ENCODE results near the gene NCKAP1.
"Not testable (repeated sequence)": the region's sequence is repeated elsewhere in the genome, so short reads cannot be mapped to it uniquely, and the experiment has no call there.

NCKAP1 gene

GRCh38 chr2:182876653-182877052, 161.6 kb downstream of the NCKAP1 start:
- not testable (repeated sequence) for DNase-seq (ENCODE audit: low read depth in 2 of 2)

- no peak for DNase-seq (ENCODE audit: low read depth in 2 of 2)
Measured at GRCh38 chr2:182870227-182870626, 168.0 kb downstream of the NCKAP1 start.

- no peak for DNase-seq (ENCODE audit: low read depth in 2 of 2)
Measured at GRCh38 chr2:182868054-182868796, 170.0 kb downstream of the NCKAP1 start.

GRCh38 chr2:182867426-182868053, 170.7 kb downstream of the NCKAP1 start:
- no peak for DNase-seq (ENCODE audit: low read depth in 2 of 2)

DNA sequence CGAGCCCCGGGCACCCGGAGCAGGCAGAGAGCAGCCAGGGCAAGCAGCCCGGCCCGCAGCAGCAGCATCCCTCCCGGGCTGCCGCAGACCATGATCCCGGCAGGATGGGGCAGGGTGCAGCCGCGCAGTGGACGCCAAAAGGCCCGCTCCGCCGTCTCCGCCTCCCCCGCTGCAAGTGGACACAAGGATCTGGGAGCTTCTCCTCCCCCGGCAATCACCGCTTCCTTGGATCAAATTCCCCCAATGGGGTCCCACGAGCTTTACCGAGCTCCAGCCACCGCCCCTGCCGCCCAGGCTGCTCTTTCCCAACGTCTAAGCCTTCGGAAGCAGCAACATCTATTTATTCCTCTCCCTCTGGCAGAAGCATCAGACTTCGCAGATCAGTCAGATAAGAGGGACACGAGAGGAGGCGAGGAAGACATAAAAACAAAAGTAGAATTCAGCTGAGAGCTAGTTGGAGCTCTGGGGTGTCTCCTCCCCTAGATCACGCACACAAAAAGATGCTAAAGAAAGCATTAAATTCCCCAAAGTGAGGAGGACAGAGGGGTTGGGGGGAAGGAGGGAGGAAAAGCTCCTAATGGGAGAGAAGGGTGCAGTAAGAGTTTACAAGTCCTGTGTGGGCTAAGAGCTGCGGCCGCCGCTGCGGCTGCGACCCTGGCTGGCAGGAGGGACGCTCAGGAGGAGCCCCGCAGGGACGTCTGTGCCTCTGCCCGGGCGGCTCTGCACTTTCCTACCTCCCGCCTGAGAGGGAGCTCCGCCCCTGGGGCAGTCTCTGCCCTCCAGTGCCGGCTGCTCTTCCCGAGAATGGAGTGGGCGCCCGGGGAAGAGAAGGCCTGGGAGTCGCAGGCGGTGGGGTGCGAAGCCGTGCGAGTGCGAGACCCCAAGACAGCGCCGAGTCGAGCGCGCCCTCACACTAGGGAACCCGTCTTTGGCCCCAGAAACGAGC, 171.5 kb downstream of the NCKAP1 start, which contains the start of gene FRZB:
FRZB (minus strand) TSS at position 177 of the 946 bp plus-strand sequence; CDS start at position 92, 85 bp downstream.
- no peak for DNase-seq (ENCODE audit: low read depth in 2 of 2)

GRCh38 chr2:182866095-182866460, 172.2 kb downstream of the NCKAP1 start:
- DNase-seq (ENCODE audit: low read depth in 2 of 2): no peak

GRCh38 chr2:182864949-182865570, 173.2 kb downstream of the NCKAP1 start:
- DNase-seq (ENCODE audit: low read depth in 2 of 2): no peak

DNA sequence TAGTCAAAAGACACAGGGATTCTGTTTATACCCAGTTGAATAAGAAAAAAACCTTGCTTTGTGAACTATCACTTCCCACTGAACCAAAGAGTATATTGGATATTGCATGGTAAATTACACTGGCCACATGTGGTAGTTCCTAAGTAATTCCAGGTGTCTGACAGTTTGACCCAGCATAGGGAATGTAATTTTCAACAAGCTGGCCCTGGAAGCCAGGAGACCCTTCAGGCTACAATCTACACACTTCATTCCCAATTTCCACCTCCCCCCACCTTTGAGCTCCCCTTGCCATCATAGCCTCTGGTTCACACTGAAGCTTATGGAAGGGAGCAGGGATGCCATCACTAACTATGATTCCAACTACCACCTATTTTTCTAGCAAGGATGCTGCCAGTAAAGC, 174.6 kb downstream of the NCKAP1 start:
- no peak for DNase-seq (ENCODE audit: low read depth in 2 of 2)

GRCh38 chr2:182862091-182862490, 176.2 kb downstream of the NCKAP1 start:
- DNase-seq (ENCODE audit: low read depth in 2 of 2): no peak

- no peak for DNase-seq (ENCODE audit: low read depth in 2 of 2)
Measured at GRCh38 chr2:182860858-182861257, 177.4 kb downstream of the NCKAP1 start.
